ENCODE measurements around the gene ALDH3B2. TPM values are rescaled to one million over a fixed set of nuclear protein-coding genes. Genes with fewer than 3 reads are reported as not detected.
A peak's percentile ranks its signal among the peaks of the same experiment; 100 is the strongest.

ALDH3B2 gene
- total and polyA plus RNA-seq, 2 of the 8 experiments (the other 6 are each of a cell fraction or from before 2014, with no cell fraction given): not detected

DNA sequence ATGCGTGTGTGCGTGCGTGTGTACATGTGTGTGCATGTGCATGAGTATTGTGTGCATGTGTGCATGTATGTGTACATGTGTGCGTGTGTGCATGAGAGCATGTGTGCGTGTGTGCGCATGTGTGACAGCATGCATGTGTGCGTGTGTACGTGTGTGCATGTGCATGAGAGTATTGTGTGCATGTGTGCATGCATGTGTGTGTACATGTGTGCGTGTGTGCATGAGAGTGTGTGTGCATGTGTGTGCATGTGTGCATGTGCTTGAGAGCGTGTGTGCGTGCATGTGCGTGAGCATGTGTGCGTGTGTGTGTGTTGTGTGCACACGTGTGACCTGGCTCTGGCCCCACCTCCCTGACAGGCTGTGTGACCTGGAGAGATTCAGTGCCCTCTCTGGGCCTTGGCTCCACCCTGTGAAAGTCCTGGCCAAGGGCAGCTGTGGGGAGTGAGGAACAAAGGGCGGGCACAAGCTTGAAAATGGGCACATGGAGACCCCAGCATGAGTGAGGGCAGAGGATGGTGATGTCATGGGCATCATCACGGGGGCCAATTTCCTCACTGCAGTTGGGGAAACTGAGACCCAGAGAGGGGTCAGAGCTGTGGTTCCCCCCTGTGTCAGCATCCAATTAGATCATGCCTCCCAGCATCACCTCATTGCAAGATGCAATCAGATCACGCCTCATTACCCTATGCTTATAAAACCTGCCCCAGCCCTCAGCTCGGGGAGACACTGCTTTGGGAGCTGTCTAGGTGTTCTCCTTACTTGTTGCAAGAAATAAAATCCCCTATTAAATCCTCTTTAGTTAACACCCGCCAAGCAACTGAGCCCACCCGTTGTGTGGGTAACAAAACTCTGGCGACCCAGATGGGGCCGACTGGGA lies 24.6 kb downstream of the ALDH3B2 start:
- peak overlapping the region; percentile 96 for H2BK120ac ChIP-seq (replicated peaks; ENCODE audit: low read depth, low read length)
- peak overlapping the region; percentile 97 for H2AK5ac ChIP-seq (ENCODE audit: low read depth, low read length)
- FAIRE-seq (no peak), DNase-seq (ENCODE audit: low read depth in 1 of 2, low spot score in 2 of 2) (no peak)
- no peak overlapping the region for H3K27ac ChIP-seq (ENCODE audit: low read depth, low read length)
- no peaks in the 10 kb centered on the region for H3K9me3 ChIP-seq (ENCODE audit: insufficient read depth in 2 of 2, low read depth in 1 of 2, low read length in 1 of 2)
- no peak for TF ChIP-seq SP2 (IDR thresholded peaks at IDR 0.05; ENCODE audit: low read length)
- TF ChIP-seq, protein P1, sequence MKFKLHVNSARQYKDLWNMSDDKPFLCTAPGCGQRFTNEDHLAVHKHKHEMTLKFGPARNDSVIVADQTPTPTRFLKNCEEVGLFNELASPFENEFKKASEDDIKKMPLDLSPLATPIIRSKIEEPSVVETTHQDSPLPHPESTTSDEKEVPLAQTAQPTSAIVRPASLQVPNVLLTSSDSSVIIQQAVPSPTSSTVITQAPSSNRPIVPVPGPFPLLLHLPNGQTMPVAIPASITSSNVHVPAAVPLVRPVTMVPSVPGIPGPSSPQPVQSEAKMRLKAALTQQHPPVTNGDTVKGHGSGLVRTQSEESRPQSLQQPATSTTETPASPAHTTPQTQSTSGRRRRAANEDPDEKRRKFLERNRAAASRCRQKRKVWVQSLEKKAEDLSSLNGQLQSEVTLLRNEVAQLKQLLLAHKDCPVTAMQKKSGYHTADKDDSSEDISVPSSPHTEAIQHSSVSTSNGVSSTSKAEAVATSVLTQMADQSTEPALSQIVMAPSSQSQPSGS (IDR thresholded peaks at IDR 0.05; ENCODE audit: low read length): no peak
- no peak for TF ChIP-seq KDM5A (IDR thresholded peaks at IDR 0.05; ENCODE audit: low read length)
- TF ChIP-seq SP1 (IDR thresholded peaks at IDR 0.05; ENCODE audit: low read depth, low read length): no peak
- no peak for TF ChIP-seq POLR2A (IDR thresholded peaks at IDR 0.05; ENCODE audit: control extremely low read depth in 1 of 2, low read depth in 2 of 2, low read length in 2 of 2)
- TF ChIP-seq POU5F1 (IDR thresholded peaks at IDR 0.05; ENCODE audit: low read depth, low read length): no peak
- ChIA-PET CTCF (ENCODE audit: partially characterized antibody) (interaction anchor here (0.8 to 8.6 kb wide), 9 partner anchors 11 to 51 kb away, joined by 3 to 99 read pairs (median 5); partner anchors contain the start of genes NUDT8 and TBX10), POLR2A (ENCODE audit: partially characterized antibody) (interaction anchor here (1.4 kb wide), 1 partner anchor 25 kb away, joined by 4 read pairs; the partner anchor contains the start of gene ALDH3B2)
- H3K23ac ChIP-seq (ENCODE audit: insufficient read length): no peak overlapping the region
- H3K18ac ChIP-seq (ENCODE audit: extremely low read depth, low read length): peak overlapping the region; percentile 34; the same call in 1 of the 2 replicates
- H2BK5ac ChIP-seq (ENCODE audit: low read depth, low read length): peak overlapping the region; percentile 49; the same call in 1 of the 2 replicates
- no peaks in the 10 kb centered on the region; a peak in 2 of 7 replicates for H3K27me3 ChIP-seq (replicated peaks in 1 of 4; ENCODE audit: control insufficient read depth in 3 of 4, extremely low read depth in 1 of 4, insufficient read depth in 3 of 4, low read length in 3 of 4)
- no peak overlapping the region for H4K8ac ChIP-seq (ENCODE audit: extremely low read depth, insufficient read depth, low read length)
- H2BK20ac ChIP-seq (ENCODE audit: low read length): 0 out of 2 replicates have a peak overlapping the region, but pooled peaks have one; percentile 2
- peak overlapping the region; percentile 98 for H3K4ac ChIP-seq (replicated peaks; ENCODE audit: insufficient read length, low read depth, low read length)
- H3K79me1 ChIP-seq (ENCODE audit: low read depth, low read length): no peaks in the 10 kb centered on the region
- peaks cover 0 to 9% (median 0%) of the 10 kb centered on the region in 4 experiments; a peak in 2 of 7 replicates for H3K4me1 ChIP-seq (replicated peaks in 1 of 4; ENCODE audit: control insufficient read depth in 3 of 4, insufficient read depth in 4 of 4, low read length in 3 of 4)
- peak overlapping the region; percentile 50; the same call in 1 of the 2 replicates for H2BK15ac ChIP-seq (ENCODE audit: low read length)
- H3K14ac ChIP-seq (ENCODE audit: insufficient read length): no peak overlapping the region
- no peaks in the 10 kb centered on the region; a peak in 1 of 8 replicates for H3K36me3 ChIP-seq (ENCODE audit: control insufficient read depth in 2 of 4, insufficient read depth in 4 of 4, low read length in 3 of 4)
- no peaks in the 10 kb centered on the region for H3K79me2 ChIP-seq (ENCODE audit: control insufficient read depth in 1 of 2, insufficient read depth in 2 of 2, low read length in 2 of 2)
- no peak overlapping the region for H2AFZ ChIP-seq (ENCODE audit: low read length)
- no peak overlapping the region for H3K56ac ChIP-seq (replicated peaks; ENCODE audit: insufficient read length, low read depth, low read length)
- H2BK12ac ChIP-seq (ENCODE audit: low read depth, low read length): peak overlapping the region; percentile 86; the same call in 1 of the 2 replicates
- H3K9ac ChIP-seq (replicated peaks in 1 of 4; ENCODE audit: extremely low read depth in 1 of 4, low read depth in 3 of 4, low read length in 3 of 4): no peak overlapping the region
- H4K91ac ChIP-seq (replicated peaks; ENCODE audit: insufficient read length, low read length): peak overlapping the region; percentile 91
- H3K4me3 ChIP-seq (ENCODE audit: extremely low read depth in 1 of 4, insufficient read depth in 2 of 4, low read depth in 3 of 4, low read length in 4 of 4): no peak overlapping the region
- no peak overlapping the region for H4K5ac ChIP-seq (ENCODE audit: insufficient read length, low read depth, low read length)
- H3K23me2 ChIP-seq (ENCODE audit: low read depth, low read length): peaks cover 3% of the 10 kb centered on the region
- H4K20me1 ChIP-seq (replicated peaks in 1 of 2; ENCODE audit: control insufficient read depth in 1 of 2, insufficient read depth in 2 of 2, low read length in 2 of 2): peaks cover 0 to 5% of the 10 kb centered on the region in 2 experiments
- 90% methylated on average over 22 of the region's 22 CpGs; no CpG with 5 or more reads in 1 of the 2 experiments for WGBS, 2 experiments (ENCODE audit: extremely low coverage in 1 of 2, insufficient coverage in 1 of 2, insufficient read length in 1 of 2, insufficient replicate concordance in 2 of 2, low coverage in 1 of 2, low lambda C conversion rate in 2 of 2, missing lambda C conversion rate in 1 of 2)
- H3K4me2 ChIP-seq (ENCODE audit: insufficient read depth in 1 of 2, low read depth in 2 of 2, low read length in 2 of 2): no peak overlapping the region; a peak in 1 of 4 replicates

Data from H1 (cell line).